Inferior parietal cortex (tissue), 1 donor: ENCODE data around the gene TMPRSS13.
"Not testable (repeated sequence)": the region's sequence is repeated elsewhere in the genome, so short reads cannot be mapped to it uniquely, and the experiment has no call there.

ENCODE experiments used
- DNase-seq: peaks from one replicate; pipeline ENCODE4 v3.0.0-alpha.2; 2016; ENCODE audit errors: extremely low spot score

Gene TMPRSS13

GRCh38 chr11:117930668-117931330, 1.6 kb upstream of the TMPRSS13 start:
- no peak for DNase-seq

GRCh38 chr11:117929916-117930570, 841 bp upstream of the TMPRSS13 start:
- no peak for DNase-seq

- no peak for DNase-seq
These were observed 608 bp downstream of the TMPRSS13 start for GRCh38 chr11:117928446-117929141.

GRCh38 chr11:117927926-117928325, 1.3 kb downstream of the TMPRSS13 start:
- DNase-seq: no peak

- not testable (repeated sequence) for DNase-seq
These were observed 3.0 kb downstream of the TMPRSS13 start for GRCh38 chr11:117926166-117926565.

GRCh38 chr11:117925198-117925925, 3.8 kb downstream of the TMPRSS13 start:
- no peak for DNase-seq

GRCh38 chr11:117924631-117925170, 4.5 kb downstream of the TMPRSS13 start:
- DNase-seq: no peak

GRCh38 chr11:117923773-117924172, 5.4 kb downstream of the TMPRSS13 start:
- DNase-seq: no peak

- no peak for DNase-seq
These were observed 5.9 kb downstream of the TMPRSS13 start for GRCh38 chr11:117923275-117923674.

GRCh38 chr11:117921893-117922292, 7.3 kb downstream of the TMPRSS13 start:
- DNase-seq: no peak

- DNase-seq: no peak
These were observed 7.7 kb downstream of the TMPRSS13 start for GRCh38 chr11:117921456-117921855.

GRCh38 chr11:117919781-117920221, 9.4 kb downstream of the TMPRSS13 start:
- DNase-seq: no peak

GRCh38 chr11:117919341-117919740, 9.9 kb downstream of the TMPRSS13 start:
- no peak for DNase-seq

GRCh38 chr11:117918366-117919255, 10.6 kb downstream of the TMPRSS13 start:
- DNase-seq: no peak

- no peak for DNase-seq
These were observed 11.5 kb downstream of the TMPRSS13 start for GRCh38 chr11:117917591-117918151.

GRCh38 chr11:117916956-117917355, 12.2 kb downstream of the TMPRSS13 start:
- DNase-seq: no peak

- no peak for DNase-seq
These were observed 13.4 kb downstream of the TMPRSS13 start for GRCh38 chr11:117915672-117916235.

GRCh38 chr11:117914991-117915618, 14.1 kb downstream of the TMPRSS13 start:
- DNase-seq: no peak

GRCh38 chr11:117914398-117914761, 14.8 kb downstream of the TMPRSS13 start:
- no peak for DNase-seq
